Caco-2 (cell line): ENCODE data around the gene LIMS1. TPM values are rescaled to one million over a fixed set of nuclear protein-coding genes. Genes with fewer than 3 reads are reported as not detected.

ENCODE experiments used
- BruUV-seq: library from RNA; stranded (reverse); fragments of 400-500 nt; replicated peaks from 2 replicates; lab custom pipeline; 2021; lab: Mats Ljungman, UMichigan
- CTCF ChIA-PET: fragments of 300-600 bp; sonication (Branson Sonifier 250); formaldehyde crosslinking; loops from one replicate; lab custom pipeline; 2022; ENCODE audit warnings: antibody characterized with exemption; lab: Charles Lee
- POLR2A ChIA-PET: fragments of 300-600 bp; sonication (Branson Sonifier 250); formaldehyde crosslinking; loops from one replicate; lab custom pipeline; 2022; ENCODE audit warnings: antibody characterized with exemption; lab: Charles Lee
- DNase-seq, 2 experiments: peaks; one replicate each; pipeline versions ENCODE4 v3.0.0 to v3.0.0-alpha.2; 2020 to 2022
- H3K27me3 ChIP-seq: replicated peaks from 2 replicates; pipeline ENCODE4 v1.6.0; 2011; ENCODE audit warnings: low read length; ENCODE audit not compliant: control insufficient read depth, insufficient read depth
- H3K36me3 ChIP-seq: 2 replicates; pipeline ENCODE4 v1.5.1; 2011; ENCODE audit warnings: low read length; ENCODE audit not compliant: control insufficient read depth, insufficient read depth
- H3K4me1 ChIP-seq: fragments of 250-450 bp; sonication (Bioruptor Pico); 2 replicates; pipeline ENCODE4 v1.5.1; 2020; ENCODE audit warnings: mild to moderate bottlenecking
- H3K4me3 ChIP-seq: 2 replicates; pipeline ENCODE4 v1.5.1; 2011; ENCODE audit warnings: low read depth, mild to moderate bottlenecking, control low read depth, low read length
- H3K9me3 ChIP-seq: fragments of 250-450 bp; sonication (Bioruptor Pico); 2 replicates; pipeline ENCODE4 v1.5.1; 2020; ENCODE audit warnings: mild to moderate bottlenecking, moderate library complexity
- H3K27ac Mint-ChIP-seq: one replicate; pipeline ENCODE4 v1.8.0; 2022; ENCODE audit warnings: mixed read lengths; ENCODE audit not compliant: unreplicated experiment
- H3K27me3 Mint-ChIP-seq: one replicate; pipeline ENCODE4 v1.8.0; 2022; ENCODE audit warnings: mixed read lengths; ENCODE audit not compliant: insufficient read depth, unreplicated experiment
- H3K36me3 Mint-ChIP-seq: one replicate; pipeline ENCODE4 v1.8.0; 2022; ENCODE audit warnings: mild to moderate bottlenecking, mixed read lengths; ENCODE audit not compliant: insufficient read depth, unreplicated experiment
- H3K4me1 Mint-ChIP-seq: one replicate; pipeline ENCODE4 v1.8.0; 2022; ENCODE audit warnings: low read depth, mixed read lengths; ENCODE audit not compliant: unreplicated experiment
- H3K4me3 Mint-ChIP-seq: one replicate; pipeline ENCODE4 v1.8.0; 2022; ENCODE audit warnings: mild to moderate bottlenecking, moderate library complexity, mixed read lengths; ENCODE audit not compliant: unreplicated experiment
- H3K9me3 Mint-ChIP-seq: one replicate; pipeline ENCODE4 v1.8.0; 2022; ENCODE audit warnings: mixed read lengths; ENCODE audit not compliant: unreplicated experiment
- intact Hi-C: fragments of 100-400 bp; cut with micrococcal nuclease; formaldehyde crosslinking; loops from one replicate; pipeline ENCODE4 v1.10.0; 2022; ENCODE audit not compliant: unreplicated experiment
- total RNA-seq: library from RNA; stranded (reverse); gene quantifications from 2 replicates; pipeline ENCODE4 v1.2.3, GENCODE V29; 2022
- TF ChIP-seq, protein P1 (sequence below), 2 experiments: fragments of 200-600 bp in 1 of 2; IDR thresholded peaks; 1 replicate in 1 of 2; 2 replicates in 1 of 2; pipeline versions ENCODE4 v1.5.1 to v1.8.0; 2011 to 2022; ENCODE audit warnings: antibody characterized with exemption in 1 of 2, control low read depth in 1 of 2, inconsistent platforms in 1 of 2, low read depth in 1 of 2, low read length in 1 of 2, mild to moderate bottlenecking in 1 of 2, moderate library complexity in 1 of 2; ENCODE audit not compliant: insufficient read depth in 1 of 2, severe bottlenecking in 1 of 2, unreplicated experiment in 1 of 2

Gene LIMS1
- total RNA-seq, 1 experiment from 2014 or later = 75.2 TPM

DNA sequence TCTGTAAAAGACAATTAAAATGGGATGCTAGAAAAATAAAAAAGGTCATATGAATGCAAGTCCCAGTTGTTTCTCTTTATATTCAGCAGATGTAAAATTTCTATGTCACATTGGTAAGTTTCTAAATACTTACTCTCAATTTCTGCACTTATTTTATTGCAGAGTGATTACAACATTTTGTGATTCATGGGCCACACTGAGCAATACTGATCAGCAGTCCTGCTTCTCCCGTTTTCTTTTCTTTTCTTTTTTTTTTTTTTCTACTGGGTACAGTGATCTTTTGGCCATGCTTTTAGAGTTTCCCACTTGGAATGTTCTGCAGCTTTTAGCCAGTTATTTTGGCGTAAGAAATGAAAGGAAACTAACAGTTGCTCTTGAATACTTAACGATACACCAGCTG, 38.8 kb downstream of the LIMS1 start:
- Mint-ChIP-seq H3K27me3 (no peaks in the 10 kb centered on the region), H3K4me1 (peaks cover 48% of the 10 kb centered on the region), H3K4me3 (no peak overlapping the region), H3K36me3 (no peaks in the 10 kb centered on the region), H3K9me3 (no peaks in the 10 kb centered on the region), H3K27ac (no peak overlapping the region)
- POLR2A ChIA-PET = no interaction called here
- CTCF ChIA-PET = no interaction called here
- Histone ChIP-seq H3K4me3 (no peak overlapping the region), H3K36me3 (no peaks in the 10 kb centered on the region), H3K27me3 (no peaks in the 10 kb centered on the region), H3K4me1 (peaks cover 28% of the 10 kb centered on the region), H3K9me3 (0 out of 2 replicates have a peak, but pooled peaks cover 1% of the 10 kb centered on the region)
- no TSS peak for BruUV-seq
- DNase-seq = no peak
- TF ChIP-seq, protein P1, sequence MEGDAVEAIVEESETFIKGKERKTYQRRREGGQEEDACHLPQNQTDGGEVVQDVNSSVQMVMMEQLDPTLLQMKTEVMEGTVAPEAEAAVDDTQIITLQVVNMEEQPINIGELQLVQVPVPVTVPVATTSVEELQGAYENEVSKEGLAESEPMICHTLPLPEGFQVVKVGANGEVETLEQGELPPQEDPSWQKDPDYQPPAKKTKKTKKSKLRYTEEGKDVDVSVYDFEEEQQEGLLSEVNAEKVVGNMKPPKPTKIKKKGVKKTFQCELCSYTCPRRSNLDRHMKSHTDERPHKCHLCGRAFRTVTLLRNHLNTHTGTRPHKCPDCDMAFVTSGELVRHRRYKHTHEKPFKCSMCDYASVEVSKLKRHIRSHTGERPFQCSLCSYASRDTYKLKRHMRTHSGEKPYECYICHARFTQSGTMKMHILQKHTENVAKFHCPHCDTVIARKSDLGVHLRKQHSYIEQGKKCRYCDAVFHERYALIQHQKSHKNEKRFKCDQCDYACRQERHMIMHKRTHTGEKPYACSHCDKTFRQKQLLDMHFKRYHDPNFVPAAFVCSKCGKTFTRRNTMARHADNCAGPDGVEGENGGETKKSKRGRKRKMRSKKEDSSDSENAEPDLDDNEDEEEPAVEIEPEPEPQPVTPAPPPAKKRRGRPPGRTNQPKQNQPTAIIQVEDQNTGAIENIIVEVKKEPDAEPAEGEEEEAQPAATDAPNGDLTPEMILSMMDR (IDR thresholded peaks at IDR 0.05; ENCODE audit: insufficient read depth in 1 of 2, low read depth in 1 of 2, low read length in 1 of 2, severe bottlenecking in 1 of 2, unreplicated experiment in 1 of 2) = no peak
- intact Hi-C loops = no loop called here

DNA sequence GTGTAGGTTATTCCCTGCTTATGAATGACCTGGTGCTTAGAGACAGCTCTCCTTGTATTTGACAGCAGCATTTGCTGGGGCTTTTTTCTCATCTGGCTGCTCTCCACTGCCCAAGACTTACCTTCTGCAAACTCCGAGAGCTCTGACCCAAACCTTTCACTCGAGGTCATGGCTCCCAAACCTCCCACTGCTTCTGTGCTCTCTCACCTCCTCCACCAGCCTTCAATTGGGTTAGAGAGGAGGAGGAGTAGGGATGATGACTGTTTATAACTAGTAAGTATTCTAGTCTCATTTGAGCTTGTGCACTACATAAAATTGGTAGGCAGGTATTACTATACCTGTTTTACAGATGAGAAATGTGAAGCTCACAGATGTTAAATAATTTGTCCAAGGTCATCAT, 40.1 kb downstream of the LIMS1 start:
- TF ChIP-seq, protein P1 (IDR thresholded peaks at IDR 0.05; ENCODE audit: insufficient read depth in 1 of 2, low read depth in 1 of 2, low read length in 1 of 2, severe bottlenecking in 1 of 2, unreplicated experiment in 1 of 2) = no peak
- Mint-ChIP-seq H3K27me3 (no peaks in the 10 kb centered on the region), H3K36me3 (no peaks in the 10 kb centered on the region), H3K27ac (no peak overlapping the region), H3K4me1 (peaks cover 48% of the 10 kb centered on the region), H3K9me3 (no peaks in the 10 kb centered on the region), H3K4me3 (no peak overlapping the region)
- CTCF ChIA-PET = interaction anchor here (0.6 kb wide), 1 partner anchor 23 kb away, joined by 4 read pairs; no protein-coding TSS in a partner anchor
- H3K4me3 ChIP-seq = no peak overlapping the region
- H3K36me3 ChIP-seq = no peaks in the 10 kb centered on the region
- peaks cover 31% of the 10 kb centered on the region for H3K4me1 ChIP-seq
- BruUV-seq = no TSS peak
- POLR2A ChIA-PET = no interaction called here
- H3K27me3 ChIP-seq = no peaks in the 10 kb centered on the region
- intact Hi-C loops = no loop called here
- H3K9me3 ChIP-seq = peaks cover 3% of the 10 kb centered on the region; the same call in 1 of the 2 replicates
- no peak for DNase-seq

DNA sequence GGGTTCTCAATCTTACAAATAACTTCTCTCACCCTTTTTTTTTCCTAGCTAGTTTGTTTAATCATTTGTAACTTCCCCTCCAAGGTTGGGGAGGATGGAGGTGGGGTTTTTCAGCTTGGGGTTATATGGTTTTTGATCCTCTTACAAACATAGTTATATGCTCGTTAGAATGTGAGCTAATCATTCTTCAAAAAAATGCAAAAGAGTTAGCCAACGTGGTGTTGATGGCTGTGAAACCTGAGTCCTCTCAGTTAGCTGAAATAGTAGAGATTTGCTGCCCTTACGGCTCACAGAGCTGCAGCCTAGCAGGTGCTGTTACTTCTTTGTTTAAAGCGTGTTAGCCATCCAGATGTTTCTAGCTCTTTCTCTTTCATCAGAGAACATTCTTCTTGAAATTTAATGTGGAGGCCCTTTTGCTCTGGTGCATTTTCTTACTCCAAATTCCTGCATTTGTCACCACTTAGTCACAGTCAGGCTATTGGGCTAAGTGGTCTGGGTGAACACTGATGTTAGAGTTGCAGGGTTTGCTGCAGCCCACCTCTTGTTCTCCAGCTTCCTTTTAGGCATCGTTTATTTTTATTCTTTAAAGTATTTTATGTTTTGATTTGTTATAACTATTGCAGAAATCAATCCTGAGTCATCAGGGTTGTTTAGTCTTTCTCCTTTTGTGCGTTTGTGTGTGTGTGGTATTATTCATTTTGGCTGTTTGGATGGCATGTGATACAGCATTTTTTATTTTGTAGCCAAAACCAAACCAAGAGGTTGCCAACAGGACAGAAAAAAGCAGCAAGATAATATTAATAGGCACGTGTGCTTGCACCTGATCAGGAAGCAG, 41.1 kb downstream of the LIMS1 start:
- Mint-ChIP-seq H3K27ac (no peak overlapping the region), H3K4me1 (peaks cover 49% of the 10 kb centered on the region), H3K36me3 (no peaks in the 10 kb centered on the region), H3K9me3 (no peaks in the 10 kb centered on the region), H3K27me3 (no peaks in the 10 kb centered on the region), H3K4me3 (no peak overlapping the region)
- Histone ChIP-seq H3K27me3 (no peaks in the 10 kb centered on the region), H3K9me3 (peaks cover 3% of the 10 kb centered on the region; the same call in 1 of the 2 replicates), H3K4me3 (no peak overlapping the region), H3K36me3 (no peaks in the 10 kb centered on the region), H3K4me1 (peaks cover 31% of the 10 kb centered on the region)
- intact Hi-C loops = no loop called here
- ChIA-PET CTCF (interaction anchor here (0.8 kb wide), 1 partner anchor 9 kb away, joined by 3 read pairs; no protein-coding TSS in a partner anchor), POLR2A (interaction anchor here (0.6 to 1.2 kb wide), 2 partner anchors 42 to 211 kb away, joined by 3 to 4 read pairs; no protein-coding TSS in a partner anchor)
- BruUV-seq = no TSS peak
- no peak for DNase-seq
- TF ChIP-seq, protein P1 (IDR thresholded peaks at IDR 0.05; ENCODE audit: insufficient read depth in 1 of 2, low read depth in 1 of 2, low read length in 1 of 2, severe bottlenecking in 1 of 2, unreplicated experiment in 1 of 2) = no peak
